HG02943 (cell line): Measurements from ENCODE around the gene MRPL24.
"Not testable (repeated sequence)": the region's sequence is repeated elsewhere in the genome, so short reads cannot be mapped to it uniquely, and the experiment has no call there.

Experiments used
- ATAC-seq: cut with Tn5 transposase; IDR thresholded peaks from one replicate; pipeline ENCODE4 v1.9.1; 2021; ENCODE audit warnings: mild to moderate bottlenecking, low read depth, moderate library complexity; ENCODE audit not compliant: unreplicated experiment

Gene MRPL24

GRCh38 chr1:156760796-156761104, 19.9 kb upstream of the MRPL24 start:
- no peak for ATAC-seq

- no peak for ATAC-seq
Observed at GRCh38 chr1:156760092-156760795, 19.4 kb upstream of the MRPL24 start.

GRCh38 chr1:156757572-156758253, 16.8 kb upstream of the MRPL24 start:
- ATAC-seq = not testable (repeated sequence)

GRCh38 chr1:156756355-156756754, 15.5 kb upstream of the MRPL24 start:
- ATAC-seq = no peak

GRCh38 chr1:156755527-156755950, 14.7 kb upstream of the MRPL24 start:
- ATAC-seq = no peak

GRCh38 chr1:156754219-156754618, 13.3 kb upstream of the MRPL24 start:
- ATAC-seq = no peak

- no peak for ATAC-seq
Observed at GRCh38 chr1:156752843-156753482, 12.1 kb upstream of the MRPL24 start.

- no peak for ATAC-seq
Observed at GRCh38 chr1:156751757-156752481, 11.0 kb upstream of the MRPL24 start.

- no peak for ATAC-seq
Observed at GRCh38 chr1:156751451-156751756, 10.5 kb upstream of the MRPL24 start, which contains the start of gene HDGF. HDGF (minus strand) TSS chr1:156751675; CDS start chr1:156751429, 246 bp downstream.

- no peak for ATAC-seq
Observed at GRCh38 chr1:156750711-156751450, 10.0 kb upstream of the MRPL24 start.

GRCh38 chr1:156750191-156750672, 9.3 kb upstream of the MRPL24 start:
- ATAC-seq = no peak

GRCh38 chr1:156749419-156750118, 8.7 kb upstream of the MRPL24 start:
- ATAC-seq = no peak

GRCh38 chr1:156748670-156749418, 8.0 kb upstream of the MRPL24 start:
- no peak for ATAC-seq

GRCh38 chr1:156747742-156748669, 7.1 kb upstream of the MRPL24 start:
- ATAC-seq = no peak

- ATAC-seq = no peak
Observed at GRCh38 chr1:156746728-156747631, 6.1 kb upstream of the MRPL24 start.

- ATAC-seq = no peak
Observed at GRCh38 chr1:156746406-156746727, 5.5 kb upstream of the MRPL24 start.

- ATAC-seq = no peak
Observed at GRCh38 chr1:156745881-156746280, 5.0 kb upstream of the MRPL24 start.
